ENCODE data around the gene LRRC46.

LRRC46 gene

GRCh38 chr17:47853616-47854015 lies 22.1 kb downstream of the LRRC46 start:
- no peak for DNase-seq

- DNase-seq: peak; percentile 53
Observed at GRCh38 chr17:47855737-47856136, 24.3 kb downstream of the LRRC46 start.

- DNase-seq: no peak
Observed at GRCh38 chr17:47856830-47857229, 25.4 kb downstream of the LRRC46 start.

- no peak for DNase-seq
Observed at GRCh38 chr17:47857551-47858455, 26.3 kb downstream of the LRRC46 start.

- no peak for DNase-seq
Observed at GRCh38 chr17:47860386-47860785, 28.9 kb downstream of the LRRC46 start.

GRCh38 chr17:47862621-47863440 lies 31.4 kb downstream of the LRRC46 start:
- no peak for DNase-seq

GRCh38 chr17:47864791-47865216 lies 33.3 kb downstream of the LRRC46 start:
- DNase-seq: no peak

- DNase-seq: no peak
Observed at GRCh38 chr17:47866941-47867340, 35.5 kb downstream of the LRRC46 start.

GRCh38 chr17:47867813-47868533 lies 36.5 kb downstream of the LRRC46 start:
- DNase-seq: no peak

GRCh38 chr17:47869114-47869513 lies 37.6 kb downstream of the LRRC46 start:
- no peak for DNase-seq

GRCh38 chr17:47870056-47870455 lies 38.6 kb downstream of the LRRC46 start:
- no peak for DNase-seq

GRCh38 chr17:47871048-47871447 lies 39.6 kb downstream of the LRRC46 start:
- DNase-seq: no peak

- DNase-seq: peak; percentile 62
Observed at GRCh38 chr17:47872019-47872650, 40.7 kb downstream of the LRRC46 start.

- DNase-seq: no peak
Observed at GRCh38 chr17:47872651-47873161, 41.2 kb downstream of the LRRC46 start.

- DNase-seq: no peak
Observed at GRCh38 chr17:47873200-47874090, 42.0 kb downstream of the LRRC46 start.

- no peak for DNase-seq
Observed at GRCh38 chr17:47875011-47875985, 43.8 kb downstream of the LRRC46 start.

GRCh38 chr17:47877368-47878034 lies 46.0 kb downstream of the LRRC46 start:
- DNase-seq: no peak

GRCh38 chr17:47878203-47879027 lies 46.9 kb downstream of the LRRC46 start:
- no peak for DNase-seq

All from femur (tissue), 1 donor.